GM12878 (cell line): Measurements from ENCODE around the gene PARK7. TPM values are rescaled to one million over a fixed set of nuclear protein-coding genes. Genes with fewer than 3 reads are reported as not detected.

Source experiments
- ATAC-seq: fragments of 200-7000 bp; cut with Tn5 transposase; 3 replicates; pipeline ENCODE4 v1.9.1; 2020; ENCODE audit warnings: mild to moderate bottlenecking, moderate library complexity
- BruUV-seq: library from RNA; stranded (reverse); fragments of 400-500 nt; replicated peaks from 2 replicates; lab custom pipeline; 2021; lab: Mats Ljungman, UMichigan
- CTCF ChIA-PET: fragments of 300-600 bp; sonication (Branson Sonifier 250); formaldehyde crosslinking; extraction: SDS; loops from one replicate; lab custom pipeline; 2021; ENCODE audit warnings: inconsistent platforms; lab: Yijun Ruan, JAX
- POLR2A ChIA-PET: fragments of 350-600 bp; formaldehyde crosslinking; extraction: SDS; loops from one replicate; lab custom pipeline; 2021; ENCODE audit warnings: inconsistent platforms; lab: Charles Lee
- RAD21 ChIA-PET: fragments of 300-600 bp; sonication (Branson Sonifier 250); formaldehyde crosslinking; loops from one replicate; lab custom pipeline; 2023; ENCODE audit warnings: antibody characterized with exemption; ENCODE audit not compliant: unreplicated experiment; lab: Charles Lee
- SMC1A ChIA-PET: fragments of 300-600 bp; sonication (Branson Sonifier 250); formaldehyde crosslinking; loops from one replicate; lab custom pipeline; 2023; ENCODE audit not compliant: unreplicated experiment, uncharacterized antibody; lab: Charles Lee
- DNase-seq: peaks from one replicate; pipeline ENCODE4 v3.0.0-alpha.2; 2011; ENCODE audit warnings: low read depth, low spot score
- FAIRE-seq: peaks from 3 replicates; lab custom pipeline; 2011; peaks lifted over from hg19 to GRCh38; lab: Jason Lieb, UNC
- H2AFZ ChIP-seq: 2 replicates; pipeline ENCODE4 v1.6.0; 2011; ENCODE audit warnings: low read depth, low read length, control low read depth; ENCODE audit not compliant: control insufficient read depth
- H3K27ac ChIP-seq: 2 replicates; pipeline ENCODE4 v1.5.1; 2011; ENCODE audit warnings: control low read depth; ENCODE audit not compliant: control insufficient read depth, insufficient read depth
- H3K27me3 ChIP-seq, 2 experiments: replicated peaks in 1 of 2; 2 replicates each; pipeline versions ENCODE4 v1.6.0 to v1.6.1; 2011; ENCODE audit warnings: low read length in 1 of 2; ENCODE audit not compliant: control insufficient read depth in 2 of 2, insufficient read depth in 2 of 2
- H3K36me3 ChIP-seq, 2 experiments: 2 replicates each; pipeline ENCODE4 v1.5.1; 2011; ENCODE audit warnings: low read length in 1 of 2; ENCODE audit not compliant: control insufficient read depth in 2 of 2, insufficient read depth in 2 of 2
- H3K4me1 ChIP-seq: 2 replicates; pipeline ENCODE4 v1.6.1; 2011; ENCODE audit warnings: mild to moderate bottlenecking, low read length, moderate library complexity, mixed read lengths; ENCODE audit not compliant: control insufficient read depth, insufficient read depth
- H3K4me2 ChIP-seq: 2 replicates; pipeline ENCODE4 v1.6.0; 2011; ENCODE audit warnings: control low read depth; ENCODE audit not compliant: control insufficient read depth, insufficient read depth
- H3K4me3 ChIP-seq: fragments of 200-600 bp; sonication (generic); 2 replicates; pipeline ENCODE4 v1.5.1; 2016
- H3K79me2 ChIP-seq: 2 replicates; pipeline ENCODE4 v1.6.0; 2011; ENCODE audit warnings: low read length; ENCODE audit not compliant: control insufficient read depth, insufficient read depth
- H3K9ac ChIP-seq: 2 replicates; pipeline ENCODE4 v1.8.0; 2011; ENCODE audit warnings: low read length, control low read depth, mixed read lengths; ENCODE audit not compliant: control insufficient read depth, insufficient read depth
- H3K9me3 ChIP-seq: replicated peaks from 3 replicates; pipeline ENCODE4 v1.5.1; 2011; ENCODE audit warnings: mild to moderate bottlenecking, low read length; ENCODE audit not compliant: control insufficient read depth, insufficient read depth
- H4K20me1 ChIP-seq: 2 replicates; pipeline ENCODE4 v1.6.0; 2011; ENCODE audit not compliant: control insufficient read depth, insufficient read depth
- CHD2 ChIP-seq: IDR thresholded peaks from 2 replicates; pipeline ENCODE4 v1.6.1; 2011; ENCODE audit warnings: low read depth, low read length, improper control_type of control experiment, borderline replicate concordance
- CREB1 ChIP-seq: IDR thresholded peaks from 2 replicates; pipeline ENCODE4 v1.6.1; 2012; ENCODE audit warnings: low read depth, mild to moderate bottlenecking, inconsistent platforms
- EGR1 ChIP-seq, 2 experiments: IDR thresholded peaks; 1 replicate in 1 of 2; 2 replicates in 1 of 2; pipeline ENCODE4 v1.6.1; 2011 to 2012; ENCODE audit warnings: low read depth in 2 of 2, low read length in 2 of 2, borderline replicate concordance in 1 of 2, mild to moderate bottlenecking in 1 of 2, moderate library complexity in 1 of 2
- FOXK2 ChIP-seq: fragments of 450-650 bp; IDR thresholded peaks from 2 replicates; pipeline ENCODE4 v1.6.1; 2017; ENCODE audit warnings: mild to moderate bottlenecking, moderate library complexity
- IKZF1 ChIP-seq: fragments of 450-650 bp; conservative IDR thresholded peaks from 2 replicates; pipeline ENCODE4 v1.6.1; 2017; ENCODE audit warnings: antibody characterized with exemption, mild to moderate bottlenecking
- JUNB ChIP-seq: IDR thresholded peaks from 2 replicates; pipeline ENCODE4 v1.6.1; 2016; ENCODE audit warnings: antibody characterized with exemption, mild to moderate bottlenecking
- JUND ChIP-seq: IDR thresholded peaks from 2 replicates; pipeline ENCODE4 v1.6.1; 2012; ENCODE audit warnings: low read depth, mild to moderate bottlenecking, low read length, improper control_type of control experiment, moderate library complexity
- NR2C2 ChIP-seq: IDR thresholded peaks from 2 replicates; pipeline ENCODE4 v1.6.1; 2011; ENCODE audit warnings: borderline replicate concordance, low read depth; ENCODE audit not compliant: control insufficient read depth, insufficient read length
- POLR2AphosphoS5 ChIP-seq: IDR thresholded peaks from 2 replicates; pipeline ENCODE4 v1.6.1; 2011; ENCODE audit warnings: mild to moderate bottlenecking, low read length, inconsistent platforms
- SIX5 ChIP-seq: IDR thresholded peaks from 2 replicates; pipeline ENCODE4 v1.6.1; 2011; ENCODE audit warnings: mild to moderate bottlenecking, low read depth, low read length, moderate library complexity; ENCODE audit not compliant: severe bottlenecking
- STAT3 ChIP-seq: IDR thresholded peaks from 2 replicates; pipeline ENCODE4 v1.6.1; 2011; ENCODE audit warnings: low read depth, low read length, improper control_type of control experiment
- SUPT20H ChIP-seq: IDR thresholded peaks from 2 replicates; pipeline ENCODE4 v1.6.1; 2011; ENCODE audit warnings: low read depth, mild to moderate bottlenecking, low read length, moderate library complexity, borderline replicate concordance; ENCODE audit not compliant: control insufficient read depth
- WGBS: methylation state at CpG from one replicate; pipeline ENCODE4 v1.1.6; 2016; ENCODE audit warnings: low lambda C conversion rate; ENCODE audit not compliant: insufficient replicate concordance, insufficient coverage; ENCODE audit errors: missing lambda C conversion rate; 5-methylcytosine and 5-hydroxymethylcytosine counted together
- in situ Hi-C: fragments of 300-500 bp; cut with MboI; formaldehyde crosslinking; loops from 9 replicates; pipeline ENCODE4 v1.14.3; 2018; ENCODE audit warnings: mixed read lengths
- intact Hi-C: fragments of 100-400 bp; cut with micrococcal nuclease; formaldehyde crosslinking; loops from one replicate; pipeline ENCODE4 v1.14.2; 2022; ENCODE audit not compliant: unreplicated experiment
- polyA plus RNA-seq, 11 experiments: library from polyadenylated mRNA; depleted of rRNA in 4 of 11; unstranded in 6 of 11; stranded (reverse) in 5 of 11; fragments of >200 nt; fragmentation: Nextera tagmentation in 4 of 11; fragmentation: Illumina TruSeq in 1 of 11; extraction: Ambion mirVana in 4 of 11; extraction: Trizol in 1 of 11; gene quantifications; 1 replicate in 1 of 11; 2 replicates in 10 of 11; pipeline versions ENCODE4 v1.2.1 to v1.2.3, GENCODE V29; 2011 to 2016; ENCODE audit warnings: inconsistent platforms in 2 of 11, missing spikeins in 2 of 11, low read depth in 1 of 11
- total RNA-seq, 4 experiments: library from RNA; depleted of rRNA in 3 of 4; stranded (reverse); fragments of >200 nt in 3 of 4; fragmentation: Illumina TruSeq in 1 of 4; extraction: Trizol in 1 of 4; gene quantifications; 2 replicates each; pipeline versions ENCODE4 v1.2.1 to v1.2.3, GENCODE V29; 2013 to 2021
- TF ChIP-seq, protein P1 (sequence below): fragments of 450-650 bp; IDR thresholded peaks from 2 replicates; pipeline ENCODE4 v1.6.1; 2017; ENCODE audit warnings: mild to moderate bottlenecking, moderate library complexity
- TF ChIP-seq, protein P2 (sequence below): IDR thresholded peaks from 2 replicates; pipeline ENCODE4 v1.6.1; 2011; ENCODE audit warnings: low read depth, low read length, improper control_type of control experiment, borderline replicate concordance
- TF ChIP-seq, protein P3 (sequence below): IDR thresholded peaks from 2 replicates; pipeline ENCODE4 v1.6.1; 2011; ENCODE audit warnings: borderline replicate concordance, low read depth, mild to moderate bottlenecking, moderate library complexity, low read length; ENCODE audit not compliant: insufficient read depth, poor library complexity, severe bottlenecking

PARK7 gene
- total and polyA plus RNA-seq, 10 of the 15 experiments (the other 5 are each of a cell fraction or from before 2014, with no cell fraction given) = 267 to 1,056 (median 495) TPM

DNA sequence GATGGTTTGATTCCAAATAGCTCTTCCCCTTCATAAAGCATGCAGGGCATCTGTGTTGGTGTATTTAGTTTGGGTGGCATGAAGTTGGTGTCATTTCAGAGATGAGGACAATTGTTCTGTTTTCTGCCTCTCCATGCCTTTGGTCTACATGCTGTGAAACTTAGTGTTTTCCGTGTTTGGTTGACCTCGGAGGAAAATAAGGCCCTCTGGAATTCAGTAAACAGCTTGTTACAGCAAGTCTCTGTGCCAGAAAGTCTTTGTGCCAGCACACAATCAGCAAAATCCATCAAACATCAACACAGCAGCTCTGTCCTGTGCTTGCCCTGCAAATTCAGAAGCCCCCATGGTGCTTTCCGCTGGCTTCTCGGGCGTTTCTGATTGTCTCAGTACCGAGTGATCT, 9.5 kb downstream of the PARK7 start:
- DNase-seq = no peak
- Histone ChIP-seq H3K36me3 (peaks cover 17 to 34% of the 10 kb centered on the region in 2 experiments), H3K27me3 (no peaks in the 10 kb centered on the region)

More for the DNA sequence above, 9.5 kb downstream of the PARK7 start:
- Histone ChIP-seq H3K79me2 (peaks cover 14% of the 10 kb centered on the region), H4K20me1 (no peaks in the 10 kb centered on the region; the same call in 1 of the 2 replicates), H3K9ac (no peak overlapping the region), H3K4me2 (no peak overlapping the region), H3K9me3 (no peaks in the 10 kb centered on the region), H3K4me1 (peaks cover 4% of the 10 kb centered on the region), H3K27ac (no peak overlapping the region), H2AFZ (no peak overlapping the region), H3K4me3 (no peak overlapping the region)
- intact Hi-C loops = no loop called here
- ATAC-seq (no peak), FAIRE-seq (no peak)
- TF ChIP-seq POLR2AphosphoS5 (no peak), FOXK2 (no peak), EGR1 (IDR thresholded peaks at IDR 0.05; ENCODE audit: borderline replicate concordance in 1 of 2, low read depth in 2 of 2, low read length in 2 of 2) (no peak), CHD2 (no peak), STAT3 (no peak), IKZF1 (no peak), SUPT20H (no peak), SIX5 (no peak), CREB1 (no peak), JUND (no peak), NR2C2 (no peak), JUNB (no peak)
- TF ChIP-seq, protein P1, sequence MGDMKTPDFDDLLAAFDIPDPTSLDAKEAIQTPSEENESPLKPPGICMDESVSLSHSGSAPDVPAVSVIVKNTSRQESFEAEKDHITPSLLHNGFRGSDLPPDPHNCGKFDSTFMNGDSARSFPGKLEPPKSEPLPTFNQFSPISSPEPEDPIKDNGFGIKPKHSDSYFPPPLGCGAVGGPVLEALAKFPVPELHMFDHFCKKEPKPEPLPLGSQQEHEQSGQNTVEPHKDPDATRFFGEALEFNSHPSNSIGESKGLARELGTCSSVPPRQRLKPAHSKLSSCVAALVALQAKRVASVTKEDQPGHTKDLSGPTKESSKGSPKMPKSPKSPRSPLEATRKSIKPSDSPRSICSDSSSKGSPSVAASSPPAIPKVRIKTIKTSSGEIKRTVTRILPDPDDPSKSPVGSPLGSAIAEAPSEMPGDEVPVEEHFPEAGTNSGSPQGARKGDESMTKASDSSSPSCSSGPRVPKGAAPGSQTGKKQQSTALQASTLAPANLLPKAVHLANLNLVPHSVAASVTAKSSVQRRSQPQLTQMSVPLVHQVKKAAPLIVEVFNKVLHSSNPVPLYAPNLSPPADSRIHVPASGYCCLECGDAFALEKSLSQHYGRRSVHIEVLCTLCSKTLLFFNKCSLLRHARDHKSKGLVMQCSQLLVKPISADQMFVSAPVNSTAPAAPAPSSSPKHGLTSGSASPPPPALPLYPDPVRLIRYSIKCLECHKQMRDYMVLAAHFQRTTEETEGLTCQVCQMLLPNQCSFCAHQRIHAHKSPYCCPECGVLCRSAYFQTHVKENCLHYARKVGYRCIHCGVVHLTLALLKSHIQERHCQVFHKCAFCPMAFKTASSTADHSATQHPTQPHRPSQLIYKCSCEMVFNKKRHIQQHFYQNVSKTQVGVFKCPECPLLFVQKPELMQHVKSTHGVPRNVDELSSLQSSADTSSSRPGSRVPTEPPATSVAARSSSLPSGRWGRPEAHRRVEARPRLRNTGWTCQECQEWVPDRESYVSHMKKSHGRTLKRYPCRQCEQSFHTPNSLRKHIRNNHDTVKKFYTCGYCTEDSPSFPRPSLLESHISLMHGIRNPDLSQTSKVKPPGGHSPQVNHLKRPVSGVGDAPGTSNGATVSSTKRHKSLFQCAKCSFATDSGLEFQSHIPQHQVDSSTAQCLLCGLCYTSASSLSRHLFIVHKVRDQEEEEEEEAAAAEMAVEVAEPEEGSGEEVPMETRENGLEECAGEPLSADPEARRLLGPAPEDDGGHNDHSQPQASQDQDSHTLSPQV = no peak
- TF ChIP-seq, protein P2, sequence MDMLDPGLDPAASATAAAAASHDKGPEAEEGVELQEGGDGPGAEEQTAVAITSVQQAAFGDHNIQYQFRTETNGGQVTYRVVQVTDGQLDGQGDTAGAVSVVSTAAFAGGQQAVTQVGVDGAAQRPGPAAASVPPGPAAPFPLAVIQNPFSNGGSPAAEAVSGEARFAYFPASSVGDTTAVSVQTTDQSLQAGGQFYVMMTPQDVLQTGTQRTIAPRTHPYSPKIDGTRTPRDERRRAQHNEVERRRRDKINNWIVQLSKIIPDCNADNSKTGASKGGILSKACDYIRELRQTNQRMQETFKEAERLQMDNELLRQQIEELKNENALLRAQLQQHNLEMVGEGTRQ = no peak
- TF ChIP-seq, protein P3, sequence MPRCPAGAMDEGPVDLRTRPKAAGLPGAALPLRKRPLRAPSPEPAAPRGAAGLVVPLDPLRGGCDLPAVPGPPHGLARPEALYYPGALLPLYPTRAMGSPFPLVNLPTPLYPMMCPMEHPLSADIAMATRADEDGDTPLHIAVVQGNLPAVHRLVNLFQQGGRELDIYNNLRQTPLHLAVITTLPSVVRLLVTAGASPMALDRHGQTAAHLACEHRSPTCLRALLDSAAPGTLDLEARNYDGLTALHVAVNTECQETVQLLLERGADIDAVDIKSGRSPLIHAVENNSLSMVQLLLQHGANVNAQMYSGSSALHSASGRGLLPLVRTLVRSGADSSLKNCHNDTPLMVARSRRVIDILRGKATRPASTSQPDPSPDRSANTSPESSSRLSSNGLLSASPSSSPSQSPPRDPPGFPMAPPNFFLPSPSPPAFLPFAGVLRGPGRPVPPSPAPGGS = no peak
- over 99% methylated on average over 6 of the region's 6 CpGs for WGBS
- BruUV-seq = TSS peak; percentile 28
- in situ Hi-C loops = no loop called here
- CTCF ChIA-PET = interaction anchor here (1.2 to 1.5 kb wide), 2 partner anchors 10 to 44 kb away, joined by 4 to 5 read pairs; no protein-coding TSS in a partner anchor
- POLR2A ChIA-PET = no interaction called here
- RAD21 ChIA-PET = interaction anchor here (0.6 kb wide), 1 partner anchor 871 kb away, joined by 3 read pairs; no protein-coding TSS in a partner anchor
- SMC1A ChIA-PET = no interaction called here
